Astrocyte (in vitro differentiated cells and primary cell): ENCODE results near the gene CCDC12. TPM values are rescaled to one million over a fixed set of nuclear protein-coding genes. Genes with fewer than 3 reads are reported as not detected.

Experiments
- DNase-seq: peaks from one replicate; pipeline ENCODE4 v3.0.0-alpha.2; 2010; ENCODE audit warnings: low read depth
- FAIRE-seq: peaks from 2 replicates; lab custom pipeline; 2011; peaks lifted over from hg19 to GRCh38; lab: Jason Lieb, UNC
- H2AFZ ChIP-seq: 2 replicates; pipeline ENCODE4 v1.6.0; 2012; ENCODE audit warnings: low read depth, low read length, inconsistent platforms
- H3K27ac ChIP-seq: 2 replicates; pipeline ENCODE4 v1.5.1; 2011; ENCODE audit warnings: low read depth, low read length, inconsistent platforms
- H3K27me3 ChIP-seq: 2 replicates; pipeline ENCODE4 v1.6.0; 2011; ENCODE audit warnings: low read length, inconsistent platforms; ENCODE audit not compliant: insufficient read depth
- H3K36me3 ChIP-seq: 2 replicates; pipeline ENCODE4 v1.5.1; 2011; ENCODE audit warnings: low read length, inconsistent platforms; ENCODE audit not compliant: insufficient read depth
- H3K4me1 ChIP-seq: 2 replicates; pipeline ENCODE4 v1.5.1; 2011; ENCODE audit warnings: low read length, inconsistent platforms; ENCODE audit not compliant: insufficient read depth
- H3K4me2 ChIP-seq: 2 replicates; pipeline ENCODE4 v1.6.0; 2012; ENCODE audit warnings: low read length, inconsistent platforms
- H3K4me3 ChIP-seq: 2 replicates; pipeline ENCODE4 v1.5.1; 2011; ENCODE audit warnings: low read depth, mild to moderate bottlenecking, low read length, inconsistent platforms; ENCODE audit not compliant: insufficient read depth
- H3K79me2 ChIP-seq: 2 replicates; pipeline ENCODE4 v1.6.0; 2012; ENCODE audit warnings: mild to moderate bottlenecking, low read length, inconsistent platforms; ENCODE audit not compliant: insufficient read depth
- H3K9ac ChIP-seq: 2 replicates; pipeline ENCODE4 v1.6.0; 2012; ENCODE audit warnings: mild to moderate bottlenecking, low read length, inconsistent platforms
- H3K9me3 ChIP-seq: 2 replicates; pipeline ENCODE4 v1.5.1; 2012; ENCODE audit warnings: low read depth, mild to moderate bottlenecking, low read length, inconsistent platforms; ENCODE audit not compliant: insufficient read depth
- H4K20me1 ChIP-seq: 2 replicates; pipeline ENCODE4 v1.6.0; 2012; ENCODE audit warnings: low read length, inconsistent platforms; ENCODE audit not compliant: insufficient read depth
- H3K27ac Mint-ChIP-seq: one replicate; pipeline ENCODE4 v1.8.0; 2021; ENCODE audit warnings: mild to moderate bottlenecking, mixed read lengths; ENCODE audit not compliant: unreplicated experiment
- H3K27me3 Mint-ChIP-seq: one replicate; pipeline ENCODE4 v1.8.0; 2021; ENCODE audit warnings: low read depth, mixed read lengths; ENCODE audit not compliant: unreplicated experiment
- H3K36me3 Mint-ChIP-seq: one replicate; pipeline ENCODE4 v1.8.0; 2021; ENCODE audit warnings: low read depth, mixed read lengths; ENCODE audit not compliant: unreplicated experiment
- H3K4me1 Mint-ChIP-seq: one replicate; pipeline ENCODE4 v1.8.0; 2021; ENCODE audit warnings: low read depth, mixed read lengths; ENCODE audit not compliant: unreplicated experiment
- H3K4me3 Mint-ChIP-seq: one replicate; pipeline ENCODE4 v1.8.0; 2021; ENCODE audit warnings: mild to moderate bottlenecking, moderate library complexity, mixed read lengths; ENCODE audit not compliant: unreplicated experiment
- H3K9me3 Mint-ChIP-seq: one replicate; pipeline ENCODE4 v1.8.0; 2021; ENCODE audit warnings: mild to moderate bottlenecking, mixed read lengths; ENCODE audit not compliant: unreplicated experiment
- CTCF ChIP-seq: IDR thresholded peaks from 2 replicates; pipeline ENCODE4 v1.5.1; 2011; ENCODE audit warnings: low read depth, mild to moderate bottlenecking, inconsistent platforms, low read length, moderate library complexity; ENCODE audit not compliant: insufficient read depth
- EZH2 ChIP-seq: IDR thresholded peaks from 2 replicates; pipeline ENCODE4 v1.6.1; 2012; ENCODE audit warnings: mild to moderate bottlenecking, low read length, inconsistent platforms; ENCODE audit not compliant: insufficient read depth
- total RNA-seq: library from RNA; stranded (reverse); gene quantifications from 2 replicates; pipeline ENCODE4 v1.2.1, GENCODE V29; 2021

Gene CCDC12
- total RNA-seq, 1 donor from 2014 or later, result 29.0 TPM

GRCh38 chr3:46994801-46995731 is 18.5 kb upstream of the CCDC12 start:
- Mint-ChIP-seq H3K27ac (no peak overlapping the region), H3K4me1 (peaks cover 2% of the 10 kb centered on the region), H3K4me3 (no peak overlapping the region), H3K36me3 (peaks cover 10% of the 10 kb centered on the region), H3K9me3 (peaks cover 2% of the 10 kb centered on the region), H3K27me3 (peaks cover 8% of the 10 kb centered on the region)
- no peaks in the 10 kb centered on the region for H3K4me1 ChIP-seq
- no peak overlapping the region for H3K4me3 ChIP-seq
- no peak overlapping the region for H3K27ac ChIP-seq
- H3K27me3 ChIP-seq, result no peaks in the 10 kb centered on the region
- H3K36me3 ChIP-seq, result no peaks in the 10 kb centered on the region
- no peak for TF ChIP-seq CTCF
- no peak for TF ChIP-seq EZH2
- H2AFZ ChIP-seq, result no peak overlapping the region
- H3K9ac ChIP-seq, result no peak overlapping the region
- H3K4me2 ChIP-seq, result no peak overlapping the region
- H3K79me2 ChIP-seq, result no peaks in the 10 kb centered on the region
- H4K20me1 ChIP-seq, result no peaks in the 10 kb centered on the region
- H3K9me3 ChIP-seq, result no peaks in the 10 kb centered on the region
- FAIRE-seq (no peak), DNase-seq (no peak)

GRCh38 chr3:46993986-46994385 is 17.4 kb upstream of the CCDC12 start:
- Mint-ChIP-seq H3K9me3 (peaks cover 2% of the 10 kb centered on the region), H3K27ac (no peak overlapping the region), H3K36me3 (peaks cover 13% of the 10 kb centered on the region), H3K4me1 (peaks cover 2% of the 10 kb centered on the region), H3K27me3 (peaks cover 8% of the 10 kb centered on the region), H3K4me3 (no peak overlapping the region)
- H3K9ac ChIP-seq, result no peak overlapping the region
- H3K4me1 ChIP-seq, result no peaks in the 10 kb centered on the region
- H4K20me1 ChIP-seq, result no peaks in the 10 kb centered on the region
- no peaks in the 10 kb centered on the region for H3K36me3 ChIP-seq
- no peak overlapping the region for H3K27ac ChIP-seq
- H3K4me2 ChIP-seq, result no peak overlapping the region
- no peaks in the 10 kb centered on the region for H3K27me3 ChIP-seq
- DNase-seq (no peak), FAIRE-seq (no peak)
- no peaks in the 10 kb centered on the region for H3K9me3 ChIP-seq
- no peak for TF ChIP-seq EZH2
- H2AFZ ChIP-seq, result no peak overlapping the region
- no peaks in the 10 kb centered on the region for H3K79me2 ChIP-seq
- H3K4me3 ChIP-seq, result no peak overlapping the region

- Histone ChIP-seq H3K4me2 (no peak overlapping the region), H3K27ac (no peak overlapping the region), H2AFZ (no peak overlapping the region), H4K20me1 (no peaks in the 10 kb centered on the region), H3K27me3 (no peaks in the 10 kb centered on the region), H3K4me1 (no peaks in the 10 kb centered on the region), H3K9me3 (no peaks in the 10 kb centered on the region), H3K4me3 (no peak overlapping the region), H3K36me3 (no peaks in the 10 kb centered on the region), H3K79me2 (no peaks in the 10 kb centered on the region), H3K9ac (no peak overlapping the region)
- peaks cover 2% of the 10 kb centered on the region for H3K9me3 Mint-ChIP-seq
- FAIRE-seq (no peak), DNase-seq (no peak)
- no peak overlapping the region for H3K27ac Mint-ChIP-seq
- H3K36me3 Mint-ChIP-seq, result peaks cover 15% of the 10 kb centered on the region
- TF ChIP-seq EZH2 (no peak), CTCF (no peak)
- H3K4me3 Mint-ChIP-seq, result no peak overlapping the region
- H3K4me1 Mint-ChIP-seq, result peaks cover 2% of the 10 kb centered on the region
- H3K27me3 Mint-ChIP-seq, result peaks cover 8% of the 10 kb centered on the region
Observed at GRCh38 chr3:46993292-46993691, 16.7 kb upstream of the CCDC12 start.
